Karpas-422 (cell line): ENCODE measurements around the gene FBXL7. TPM values are rescaled to one million over a fixed set of nuclear protein-coding genes. Genes with fewer than 3 reads are reported as not detected.

ENCODE experiments used
- DNase-seq: peaks from one replicate; pipeline ENCODE4 v3.0.0-alpha.2; 2015
- H2AFZ ChIP-seq: fragments of 200-600 bp; sonication (generic); 2 replicates; pipeline ENCODE4 v1.6.1; 2014; ENCODE audit warnings: antibody characterized with exemption, low read length, mixed read lengths
- H3K27ac ChIP-seq: fragments of 200-600 bp; sonication (generic); 2 replicates; pipeline ENCODE4 v1.5.1; 2014; ENCODE audit warnings: mild to moderate bottlenecking, low read length, moderate library complexity
- H3K27me3 ChIP-seq: fragments of 200-600 bp; sonication (generic); 2 replicates; pipeline ENCODE4 v1.6.1; 2014; ENCODE audit warnings: low read length, mixed read lengths
- H3K36me3 ChIP-seq: fragments of 200-600 bp; sonication (generic); 2 replicates; pipeline ENCODE4 v1.6.1; 2014; ENCODE audit warnings: low read length, mixed read lengths; ENCODE audit not compliant: insufficient read depth
- H3K4me1 ChIP-seq: fragments of 200-600 bp; sonication (generic); 2 replicates; pipeline ENCODE4 v1.6.1; 2014; ENCODE audit warnings: mild to moderate bottlenecking, low read length, mixed read lengths
- H3K4me2 ChIP-seq: fragments of 200-600 bp; sonication (generic); 2 replicates; pipeline ENCODE4 v1.6.1; 2014; ENCODE audit warnings: low read length, low read depth, mild to moderate bottlenecking; ENCODE audit not compliant: poor library complexity, severe bottlenecking
- H3K4me3 ChIP-seq: fragments of 200-600 bp; sonication (generic); 2 replicates; pipeline ENCODE4 v1.5.1; 2014; ENCODE audit warnings: mild to moderate bottlenecking, antibody characterized with exemption, low read length, mixed read lengths
- H3K79me2 ChIP-seq: fragments of 200-600 bp; sonication (generic); 2 replicates; pipeline ENCODE4 v1.6.1; 2014; ENCODE audit warnings: mild to moderate bottlenecking, low read length, mixed read lengths
- H3K9ac ChIP-seq: fragments of 200-600 bp; sonication (generic); 2 replicates; pipeline ENCODE4 v1.6.0; 2014; ENCODE audit warnings: low read length
- H3K9me2 ChIP-seq: fragments of 200-600 bp; sonication (generic), shearing (Covaris generic); replicated peaks from 2 replicates; pipeline ENCODE4 v1.6.0; 2014; ENCODE audit warnings: mild to moderate bottlenecking, low read length, moderate library complexity; ENCODE audit not compliant: insufficient read depth
- H3K9me3 ChIP-seq: fragments of 300-700, 200-600 bp; sonication (generic); 2 replicates; pipeline ENCODE4 v1.6.1; 2014; ENCODE audit warnings: low read length, mixed read lengths
- H4K20me1 ChIP-seq: fragments of 200-600 bp; sonication (generic); 2 replicates; pipeline ENCODE4 v1.6.1; 2014; ENCODE audit warnings: mild to moderate bottlenecking, antibody characterized with exemption, low read length, low read depth; ENCODE audit not compliant: insufficient read depth
- total RNA-seq: library from RNA; depleted of rRNA; stranded (reverse); fragments of >200 nt; shearing (Covaris generic); gene quantifications from 2 replicates; pipeline ENCODE4 v1.2.3, GENCODE V29; 2014; ENCODE audit warnings: low replicate concordance

FBXL7 gene
- total RNA-seq, 1 experiment from 2014 or later, result not detected

DNA sequence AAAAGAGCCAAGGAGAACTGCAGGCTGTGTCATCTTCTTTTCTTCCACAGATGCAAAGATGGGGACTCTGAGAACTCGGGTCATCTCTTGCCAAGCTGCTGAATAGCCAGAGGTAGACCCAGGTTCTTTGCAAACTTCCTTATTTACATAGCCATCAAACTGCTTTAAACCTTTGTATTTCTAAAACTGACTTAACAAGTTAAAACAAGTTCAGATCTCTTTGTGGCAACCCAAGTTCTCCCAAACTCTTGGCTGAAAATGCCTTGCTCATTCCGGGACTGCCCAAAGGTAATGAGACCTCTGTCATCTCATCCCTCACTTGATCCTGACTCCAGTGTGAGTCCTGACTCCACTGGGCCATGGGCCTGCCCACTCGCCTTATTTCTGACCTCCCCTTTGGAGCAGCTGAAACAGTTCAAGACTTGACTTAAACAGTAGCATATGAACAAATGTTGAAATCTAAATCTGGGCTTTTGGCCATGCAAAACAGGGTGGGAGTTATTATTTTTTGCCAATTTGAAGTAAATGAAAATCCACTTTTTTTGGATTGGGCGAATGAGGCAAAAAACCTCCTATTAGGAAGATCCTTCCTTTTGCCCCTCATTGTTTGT, 50.6 kb downstream of the FBXL7 start:
- H3K79me2 ChIP-seq, result no peaks in the 10 kb centered on the region
- H3K27me3 ChIP-seq, result no peaks in the 10 kb centered on the region
- H3K9me2 ChIP-seq, result no peaks in the 10 kb centered on the region
- no peak for DNase-seq
- H2AFZ ChIP-seq, result no peak overlapping the region
- H3K9me3 ChIP-seq, result peaks cover 9% of the 10 kb centered on the region; the same call in 1 of the 2 replicates
- H3K36me3 ChIP-seq, result no peaks in the 10 kb centered on the region
- H3K27ac ChIP-seq, result no peak overlapping the region
- no peak overlapping the region for H3K4me3 ChIP-seq
- no peak overlapping the region for H3K9ac ChIP-seq
- H3K4me1 ChIP-seq, result no peaks in the 10 kb centered on the region
- H3K4me2 ChIP-seq, result no peak overlapping the region
- H4K20me1 ChIP-seq, result no peaks in the 10 kb centered on the region

DNA sequence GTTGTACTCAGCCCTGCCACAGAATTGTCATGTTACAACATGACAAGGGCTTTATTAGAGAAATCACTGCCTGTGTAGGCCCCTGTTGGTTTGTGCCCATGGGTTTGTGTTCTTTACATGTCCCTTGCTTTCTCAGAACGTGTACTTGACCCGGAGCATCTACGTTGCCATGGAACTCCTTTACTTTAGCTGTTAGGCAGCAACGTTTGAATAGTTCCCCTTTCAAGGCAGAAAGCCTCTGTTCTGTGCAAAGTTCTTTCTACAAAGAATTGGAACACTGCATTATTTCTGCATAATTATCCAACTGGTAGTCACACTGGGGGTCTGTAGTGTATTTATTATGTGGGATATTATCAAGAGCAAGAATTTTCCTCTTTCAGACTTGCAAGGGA, 51.1 kb downstream of the FBXL7 start:
- no peaks in the 10 kb centered on the region for H3K36me3 ChIP-seq
- DNase-seq, result no peak
- no peak overlapping the region for H3K4me2 ChIP-seq
- H3K4me1 ChIP-seq, result no peaks in the 10 kb centered on the region
- H3K4me3 ChIP-seq, result no peak overlapping the region
- H3K79me2 ChIP-seq, result no peaks in the 10 kb centered on the region
- H4K20me1 ChIP-seq, result no peaks in the 10 kb centered on the region
- no peak overlapping the region for H2AFZ ChIP-seq
- H3K9me3 ChIP-seq, result peaks cover 9% of the 10 kb centered on the region; the same call in 1 of the 2 replicates
- H3K27ac ChIP-seq, result no peak overlapping the region
- H3K27me3 ChIP-seq, result no peaks in the 10 kb centered on the region
- no peaks in the 10 kb centered on the region for H3K9me2 ChIP-seq
- no peak overlapping the region for H3K9ac ChIP-seq

DNA sequence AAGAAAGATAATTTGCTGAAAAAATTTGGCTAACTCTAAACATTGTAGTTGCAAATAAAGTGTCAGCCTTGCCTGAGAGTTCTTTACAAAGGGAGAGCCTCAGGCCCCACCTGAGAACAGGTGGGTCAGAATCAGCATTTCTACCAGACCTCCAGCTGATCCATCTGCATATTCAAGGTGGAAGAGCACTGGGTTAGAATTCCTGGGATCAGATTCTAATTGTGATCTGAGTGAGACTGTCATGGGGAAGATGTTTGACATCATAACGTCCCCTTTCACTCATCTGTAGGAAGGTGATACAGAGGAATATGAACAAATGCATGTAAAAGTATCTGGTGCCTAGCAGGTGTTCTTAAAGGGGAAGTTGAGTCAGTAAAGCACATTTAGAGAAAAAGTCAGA, 54.6 kb downstream of the FBXL7 start:
- Histone ChIP-seq H3K9ac (no peak overlapping the region), H3K27me3 (no peaks in the 10 kb centered on the region), H3K27ac (no peak overlapping the region), H3K4me3 (no peak overlapping the region), H4K20me1 (no peaks in the 10 kb centered on the region), H3K9me3 (peaks cover 21% of the 10 kb centered on the region), H2AFZ (no peak overlapping the region), H3K79me2 (no peaks in the 10 kb centered on the region), H3K4me1 (no peaks in the 10 kb centered on the region), H3K4me2 (no peak overlapping the region), H3K9me2 (no peaks in the 10 kb centered on the region; the same call in 1 of the 2 replicates), H3K36me3 (no peaks in the 10 kb centered on the region)
- no peak for DNase-seq

DNA sequence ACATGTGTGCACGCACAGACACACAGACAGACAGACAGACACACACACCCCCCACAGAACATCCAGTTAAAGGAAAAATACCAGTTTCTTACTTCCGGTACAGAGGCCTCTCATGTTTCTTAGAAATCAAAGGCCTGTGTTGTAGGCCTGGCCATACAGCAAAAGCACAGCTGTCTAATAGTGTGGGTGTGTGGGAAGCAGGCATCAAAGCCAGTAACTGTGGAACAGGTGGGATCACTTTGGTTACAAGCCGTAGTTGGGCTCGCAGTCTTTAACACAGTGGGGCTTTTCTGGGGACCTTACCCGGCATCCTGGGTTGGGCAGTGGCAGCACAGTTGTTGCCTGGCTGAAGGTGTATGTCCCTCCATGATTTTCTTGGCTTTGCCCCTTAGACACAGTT, 55.2 kb downstream of the FBXL7 start:
- Histone ChIP-seq H2AFZ (no peak overlapping the region), H3K4me3 (no peak overlapping the region), H4K20me1 (no peaks in the 10 kb centered on the region), H3K9ac (no peak overlapping the region), H3K27ac (no peak overlapping the region), H3K27me3 (no peaks in the 10 kb centered on the region), H3K79me2 (no peaks in the 10 kb centered on the region), H3K4me1 (no peaks in the 10 kb centered on the region), H3K4me2 (no peak overlapping the region), H3K9me2 (no peaks in the 10 kb centered on the region; the same call in 1 of the 2 replicates), H3K9me3 (peaks cover 21% of the 10 kb centered on the region), H3K36me3 (no peaks in the 10 kb centered on the region)
- no peak for DNase-seq

DNA sequence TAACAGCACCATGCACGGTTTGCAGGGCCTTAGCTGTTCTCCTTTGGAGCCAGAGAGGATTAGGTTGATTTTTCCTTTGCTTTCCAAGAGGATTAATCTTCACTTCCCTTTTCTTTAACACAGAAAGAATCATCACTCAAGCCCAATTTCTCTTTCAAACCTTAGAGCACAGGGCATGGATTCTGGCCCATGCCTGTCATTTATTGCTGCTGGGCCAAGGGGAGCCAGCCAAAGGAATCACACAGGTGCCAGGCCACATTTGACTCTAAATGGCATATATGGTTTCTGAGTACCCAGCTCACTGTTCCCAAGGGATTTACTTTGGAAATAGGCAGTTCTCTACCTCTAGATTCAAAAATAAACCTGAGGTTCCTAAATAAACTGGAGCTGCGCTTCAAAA, 58.3 kb downstream of the FBXL7 start:
- Histone ChIP-seq H3K79me2 (no peaks in the 10 kb centered on the region), H3K4me3 (no peak overlapping the region), H3K4me2 (no peak overlapping the region), H3K9me2 (no peaks in the 10 kb centered on the region; the same call in 1 of the 2 replicates), H3K27ac (no peak overlapping the region), H3K27me3 (no peaks in the 10 kb centered on the region), H3K9me3 (peaks cover 26% of the 10 kb centered on the region; the same call in 1 of the 2 replicates), H3K9ac (no peak overlapping the region), H2AFZ (no peak overlapping the region), H3K36me3 (no peaks in the 10 kb centered on the region), H3K4me1 (no peaks in the 10 kb centered on the region), H4K20me1 (no peaks in the 10 kb centered on the region)
- no peak for DNase-seq

DNA sequence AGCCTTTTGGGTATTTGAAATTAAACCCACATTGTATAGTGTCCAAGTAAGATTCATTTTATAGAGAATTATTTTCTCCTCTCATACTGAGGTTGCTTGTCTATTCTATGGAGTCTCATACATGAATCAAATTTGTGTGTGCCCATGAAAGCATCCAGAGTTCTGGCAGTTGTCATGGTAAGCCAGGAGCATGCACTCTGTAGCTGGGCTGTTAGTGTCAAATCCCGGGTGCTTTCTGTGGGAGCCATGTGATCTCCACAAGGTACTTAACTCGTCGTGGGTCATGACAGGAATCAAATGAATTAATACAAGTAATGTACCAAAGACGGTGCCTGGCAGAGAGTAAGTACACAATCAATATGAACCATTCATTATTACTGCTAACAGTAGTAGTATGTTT, 58.7 kb downstream of the FBXL7 start:
- Histone ChIP-seq H3K79me2 (no peaks in the 10 kb centered on the region), H3K4me3 (no peak overlapping the region), H3K4me2 (no peak overlapping the region), H3K9me3 (peaks cover 25% of the 10 kb centered on the region; the same call in 1 of the 2 replicates), H4K20me1 (no peaks in the 10 kb centered on the region), H3K9me2 (no peaks in the 10 kb centered on the region; the same call in 1 of the 2 replicates), H3K36me3 (no peaks in the 10 kb centered on the region), H3K9ac (no peak overlapping the region), H3K27me3 (no peaks in the 10 kb centered on the region), H3K27ac (no peak overlapping the region), H3K4me1 (no peaks in the 10 kb centered on the region), H2AFZ (no peak overlapping the region)
- DNase-seq, result no peak

DNA sequence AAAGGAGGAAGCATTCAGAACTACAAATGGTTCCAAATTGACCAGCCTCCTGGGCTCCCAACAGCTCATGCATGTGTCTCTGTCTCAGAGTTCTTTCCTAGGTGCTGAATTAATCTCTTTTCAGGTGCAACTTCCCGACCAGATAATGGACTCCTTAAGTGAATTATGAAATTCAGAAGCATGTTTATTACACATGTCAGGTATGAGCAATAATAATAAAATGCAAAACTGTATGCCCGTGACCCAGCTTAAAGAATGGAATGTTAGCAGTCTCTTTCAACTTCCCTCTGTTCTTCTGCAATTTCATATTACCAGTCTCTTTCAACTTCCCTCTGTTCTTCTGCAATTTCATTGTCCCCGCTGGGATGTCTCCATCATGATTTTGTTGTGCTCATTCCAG, 60.4 kb downstream of the FBXL7 start:
- H3K4me3 ChIP-seq, result no peak overlapping the region
- H3K4me1 ChIP-seq, result no peaks in the 10 kb centered on the region
- peaks cover 20% of the 10 kb centered on the region; the same call in 1 of the 2 replicates for H3K9me3 ChIP-seq
- H3K9me2 ChIP-seq, result no peaks in the 10 kb centered on the region; the same call in 1 of the 2 replicates
- H2AFZ ChIP-seq, result no peak overlapping the region
- DNase-seq, result no peak
- no peaks in the 10 kb centered on the region for H3K27me3 ChIP-seq
- no peaks in the 10 kb centered on the region for H4K20me1 ChIP-seq
- H3K36me3 ChIP-seq, result no peaks in the 10 kb centered on the region
- no peak overlapping the region for H3K9ac ChIP-seq
- H3K79me2 ChIP-seq, result no peaks in the 10 kb centered on the region
- no peak overlapping the region for H3K27ac ChIP-seq
- H3K4me2 ChIP-seq, result no peak overlapping the region

DNA sequence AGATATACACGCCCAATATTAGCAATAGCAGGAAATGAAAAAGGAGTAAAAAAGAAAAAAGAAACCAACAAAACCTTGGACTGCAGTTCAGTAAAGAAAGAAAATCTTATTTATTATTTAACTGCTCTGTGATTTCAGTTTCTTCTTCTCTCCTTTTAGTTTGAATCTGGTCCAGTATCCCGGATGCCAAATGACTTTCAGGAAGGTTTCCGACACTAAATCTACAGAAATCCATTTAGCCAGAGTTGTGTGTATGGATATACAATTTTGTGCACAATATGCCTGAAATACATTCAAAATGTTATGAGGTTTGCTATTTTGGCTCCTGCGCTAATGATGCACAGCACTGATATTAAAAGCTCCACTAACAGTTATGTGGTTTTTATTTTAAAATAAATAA, 64.5 kb downstream of the FBXL7 start:
- DNase-seq, result no peak
- Histone ChIP-seq H3K27me3 (no peaks in the 10 kb centered on the region), H3K9ac (no peak overlapping the region), H3K4me1 (no peaks in the 10 kb centered on the region), H3K9me3 (peaks cover 8% of the 10 kb centered on the region; the same call in 1 of the 2 replicates), H3K9me2 (no peaks in the 10 kb centered on the region; the same call in 1 of the 2 replicates), H3K36me3 (no peaks in the 10 kb centered on the region), H2AFZ (no peak overlapping the region), H4K20me1 (no peaks in the 10 kb centered on the region), H3K27ac (no peak overlapping the region), H3K4me2 (no peak overlapping the region), H3K4me3 (no peak overlapping the region), H3K79me2 (no peaks in the 10 kb centered on the region)
